Liver (tissue), 2 donors: ENCODE results near the gene KIR3DL2.

Source experiments
- CTCF ChIP-seq: fragments of 150-350 bp; IDR thresholded peaks from 2 replicates; pipeline ENCODE4 v1.5.1; 2017; ENCODE audit warnings: improper control_type of control experiment, low read depth, low read length; ENCODE audit not compliant: missing input control
- ZBTB33 ChIP-seq: IDR thresholded peaks from 2 replicates; pipeline ENCODE4 v1.6.1; 2016; ENCODE audit warnings: antibody characterized with exemption
- donor health status: healthy.

- no peak for TF ChIP-seq ZBTB33
- no peak for TF ChIP-seq CTCF
These were observed 45.8 kb downstream of the KIR3DL2 start for GRCh38 chr19:54896036-54896435.
